H1 (cell line): ENCODE results near the gene CISTR. TPM values are rescaled to one million over a fixed set of nuclear protein-coding genes. Genes with fewer than 3 reads are reported as not detected.

Experiments
- CTCF ChIA-PET: fragments of 300-600 bp; sonication (Branson Sonifier 250); formaldehyde crosslinking; loops from one replicate; lab custom pipeline; 2021; ENCODE audit not compliant: partially characterized antibody; lab: Charles Lee
- POLR2A ChIA-PET: fragments of 300-600 bp; sonication (Branson Sonifier 250); formaldehyde crosslinking; loops from one replicate; lab custom pipeline; 2021; ENCODE audit warnings: inconsistent platforms; ENCODE audit not compliant: partially characterized antibody; lab: Charles Lee
- DNase-seq, 2 experiments: peaks; one replicate each; pipeline versions ENCODE4 v3.0.0 to v3.0.0-alpha.2; 2010 to 2022; ENCODE audit warnings: low spot score in 2 of 2, low read depth in 1 of 2, mixed read lengths in 1 of 2
- FAIRE-seq: peaks from 2 replicates; lab custom pipeline; 2011; peaks lifted over from hg19 to GRCh38; lab: Jason Lieb, UNC
- H2AFZ ChIP-seq: 2 replicates; pipeline ENCODE4 v1.8.1; 2012; ENCODE audit warnings: low read length, inconsistent platforms
- H2AK5ac ChIP-seq: 2 replicates; pipeline ENCODE4 v1.6.1; 2013; ENCODE audit warnings: low read depth, low read length
- H2BK120ac ChIP-seq: replicated peaks from 2 replicates; pipeline ENCODE3; 2013; ENCODE audit warnings: low read depth, low read length, inconsistent platforms
- H2BK12ac ChIP-seq: 2 replicates; pipeline ENCODE4 v1.6.1; 2013; ENCODE audit warnings: low read depth, low read length
- H2BK15ac ChIP-seq: 2 replicates; pipeline ENCODE4 v1.6.1; 2013; ENCODE audit warnings: low read length
- H2BK20ac ChIP-seq: 2 replicates; pipeline ENCODE4 v1.6.1; 2013; ENCODE audit warnings: low read length
- H2BK5ac ChIP-seq: 2 replicates; pipeline ENCODE4 v1.6.1; 2013; ENCODE audit warnings: low read depth, low read length
- H3K14ac ChIP-seq: 2 replicates; pipeline ENCODE4 v1.6.1; 2013; ENCODE audit warnings: inconsistent platforms; ENCODE audit not compliant: insufficient read length
- H3K18ac ChIP-seq: 2 replicates; pipeline ENCODE4 v1.6.1; 2013; ENCODE audit warnings: low read length; ENCODE audit errors: extremely low read depth
- H3K23ac ChIP-seq: 2 replicates; pipeline ENCODE4 v1.6.1; 2013; ENCODE audit warnings: inconsistent platforms; ENCODE audit not compliant: insufficient read length
- H3K23me2 ChIP-seq: 2 replicates; pipeline ENCODE4 v1.6.1; 2013; ENCODE audit warnings: low read depth, low read length
- H3K27ac ChIP-seq: 2 replicates; pipeline ENCODE4 v1.6.1; 2011; ENCODE audit warnings: low read depth, low read length, inconsistent platforms
- H3K27me3 ChIP-seq, 4 experiments: replicated peaks in 1 of 4; 1 replicate in 1 of 4; 2 replicates in 3 of 4; pipeline versions ENCODE4 v1.6.1 to v1.8.1; 2011 to 2013; ENCODE audit warnings: low read length in 3 of 4, mild to moderate bottlenecking in 3 of 4, inconsistent platforms in 2 of 4, mixed read lengths in 2 of 4, moderate library complexity in 1 of 4; ENCODE audit not compliant: control insufficient read depth in 3 of 4, insufficient read depth in 3 of 4; ENCODE audit errors: extremely low read depth in 1 of 4
- H3K36me3 ChIP-seq, 4 experiments: 2 replicates each; pipeline versions ENCODE4 v1.6.1 to v1.8.1; 2011 to 2013; ENCODE audit warnings: mild to moderate bottlenecking in 4 of 4, low read length in 3 of 4, moderate library complexity in 2 of 4, control low read depth in 1 of 4, inconsistent platforms in 1 of 4; ENCODE audit not compliant: insufficient read depth in 4 of 4, control insufficient read depth in 2 of 4
- H3K4ac ChIP-seq: replicated peaks from 2 replicates; pipeline ENCODE3; 2013; ENCODE audit warnings: low read length, low read depth, mixed read lengths, inconsistent platforms; ENCODE audit not compliant: insufficient read length
- H3K4me1 ChIP-seq, 4 experiments: replicated peaks in 1 of 4; 1 replicate in 1 of 4; 2 replicates in 3 of 4; pipeline versions ENCODE4 v1.6.1 to v1.8.1; 2011 to 2013; ENCODE audit warnings: low read length in 3 of 4, inconsistent platforms in 2 of 4, mixed read lengths in 1 of 4; ENCODE audit not compliant: insufficient read depth in 4 of 4, control insufficient read depth in 3 of 4
- H3K4me2 ChIP-seq, 2 experiments: 2 replicates each; pipeline versions ENCODE4 v1.6.1 to v1.8.1; 2011 to 2013; ENCODE audit warnings: low read depth in 2 of 2, low read length in 2 of 2, control low read depth in 1 of 2, inconsistent platforms in 1 of 2, mild to moderate bottlenecking in 1 of 2; ENCODE audit not compliant: insufficient read depth in 1 of 2
- H3K4me3 ChIP-seq, 4 experiments: fragments of 200-600, 300-600 bp in 1 of 4; sonication (generic), shearing (Covaris generic), sonication (Bioruptor Twin) in 1 of 4; 2 replicates each; pipeline versions ENCODE4 v1.5.1 to v1.8.1; 2011 to 2016; ENCODE audit warnings: low read length in 4 of 4, low read depth in 3 of 4, control low read depth in 2 of 4, inconsistent platforms in 2 of 4, mild to moderate bottlenecking in 2 of 4, mixed read lengths in 1 of 4, moderate library complexity in 1 of 4; ENCODE audit not compliant: insufficient read depth in 2 of 4; ENCODE audit errors: extremely low read depth in 1 of 4
- H3K56ac ChIP-seq: replicated peaks from 2 replicates; pipeline ENCODE3; 2013; ENCODE audit warnings: low read depth, mild to moderate bottlenecking, mixed read lengths, low read length, inconsistent platforms; ENCODE audit not compliant: insufficient read length
- H3K79me1 ChIP-seq: 2 replicates; pipeline ENCODE4 v1.6.1; 2013; ENCODE audit warnings: low read depth, low read length, control low read depth
- H3K79me2 ChIP-seq, 2 experiments: 2 replicates each; pipeline versions ENCODE4 v1.6.1 to v1.8.1; 2012 to 2013; ENCODE audit warnings: low read length in 2 of 2, mild to moderate bottlenecking in 2 of 2, inconsistent platforms in 1 of 2; ENCODE audit not compliant: insufficient read depth in 2 of 2, control insufficient read depth in 1 of 2
- H3K9ac ChIP-seq, 4 experiments: replicated peaks in 1 of 4; 1 replicate in 1 of 4; 2 replicates in 3 of 4; pipeline versions ENCODE4 v1.6.1 to v1.8.1; 2011 to 2013; ENCODE audit warnings: low read depth in 3 of 4, low read length in 3 of 4, control low read depth in 2 of 4, mild to moderate bottlenecking in 2 of 4, moderate library complexity in 2 of 4, inconsistent platforms in 1 of 4; ENCODE audit errors: extremely low read depth in 1 of 4
- H3K9me3 ChIP-seq, 2 experiments: 2 replicates each; pipeline versions ENCODE4 v1.6.1 to v1.8.1; 2012 to 2013; ENCODE audit warnings: mild to moderate bottlenecking in 2 of 2, moderate library complexity in 2 of 2, control low read depth in 1 of 2, inconsistent platforms in 1 of 2, low read depth in 1 of 2, low read length in 1 of 2, mixed read lengths in 1 of 2; ENCODE audit not compliant: insufficient read depth in 2 of 2
- H4K20me1 ChIP-seq, 2 experiments: replicated peaks in 1 of 2; 2 replicates each; pipeline versions ENCODE3 to v1.8.1; 2011 to 2013; ENCODE audit warnings: inconsistent platforms in 2 of 2, low read length in 2 of 2, mild to moderate bottlenecking in 1 of 2; ENCODE audit not compliant: insufficient read depth in 2 of 2, control insufficient read depth in 1 of 2
- H4K5ac ChIP-seq: 2 replicates; pipeline ENCODE4 v1.6.1; 2013; ENCODE audit warnings: low read length, low read depth, mixed read lengths, inconsistent platforms; ENCODE audit not compliant: insufficient read length
- H4K8ac ChIP-seq: 2 replicates; pipeline ENCODE4 v1.8.0; 2013; ENCODE audit warnings: mild to moderate bottlenecking, moderate library complexity, low read length, inconsistent platforms; ENCODE audit not compliant: insufficient read depth; ENCODE audit errors: extremely low read depth
- H4K91ac ChIP-seq: replicated peaks from 2 replicates; pipeline ENCODE3; 2013; ENCODE audit warnings: low read length, mixed read lengths, inconsistent platforms; ENCODE audit not compliant: insufficient read length
- BACH1 ChIP-seq: IDR thresholded peaks from 2 replicates; pipeline ENCODE4 v1.6.1; 2012; ENCODE audit warnings: low read length, improper control_type of control experiment
- CBX5 ChIP-seq: fragments of 300-800, 300-1000 bp; sonication (generic); IDR thresholded peaks from 2 replicates; pipeline ENCODE4 v1.7.1; 2016; ENCODE audit warnings: antibody characterized with exemption, low read length, low read depth
- CTBP2 ChIP-seq: IDR thresholded peaks from 2 replicates; pipeline ENCODE4 v1.7.0; 2011; ENCODE audit warnings: borderline replicate concordance, mild to moderate bottlenecking, moderate library complexity, mixed read lengths, low read length; ENCODE audit not compliant: insufficient read depth, insufficient read length
- EZH2 ChIP-seq: fragments of 200-600 bp; sonication (generic); IDR thresholded peaks from 2 replicates; pipeline ENCODE4 v1.7.1; 2012; ENCODE audit warnings: low read depth, mild to moderate bottlenecking, moderate library complexity, low read length, inconsistent platforms; ENCODE audit not compliant: severe bottlenecking
- GABPA ChIP-seq: IDR thresholded peaks from 2 replicates; pipeline ENCODE4 v1.6.1; 2011; ENCODE audit warnings: mild to moderate bottlenecking, low read length, moderate library complexity, borderline replicate concordance; ENCODE audit not compliant: insufficient read depth
- GTF2F1 ChIP-seq: IDR thresholded peaks from 2 replicates; pipeline ENCODE4 v1.6.1; 2012; ENCODE audit warnings: low read depth, low read length, improper control_type of control experiment, borderline replicate concordance
- NANOG ChIP-seq: IDR thresholded peaks from 2 replicates; pipeline ENCODE4 v1.6.1; 2011; ENCODE audit warnings: low read length, low read depth, mild to moderate bottlenecking, inconsistent platforms; ENCODE audit not compliant: insufficient read depth, poor library complexity, severe bottlenecking
- RAD21 ChIP-seq, 2 experiments: IDR thresholded peaks in 1 of 2; conservative IDR thresholded peaks in 1 of 2; 2 replicates each; pipeline ENCODE4 v1.6.1; 2011; ENCODE audit warnings: low read depth in 2 of 2, low read length in 2 of 2, improper control_type of control experiment in 1 of 2, inconsistent platforms in 1 of 2, mild to moderate bottlenecking in 1 of 2, moderate library complexity in 1 of 2
- SUZ12 ChIP-seq: fragments of 200-600 bp; sonication (generic); IDR thresholded peaks from 2 replicates; pipeline ENCODE4 v1.6.1; 2012; ENCODE audit warnings: mild to moderate bottlenecking, inconsistent platforms, low read length, moderate library complexity, mixed read lengths
- TAF1 ChIP-seq: IDR thresholded peaks from 2 replicates; pipeline ENCODE4 v1.6.1; 2011; ENCODE audit warnings: mild to moderate bottlenecking, low read depth, low read length
- YY1 ChIP-seq: IDR thresholded peaks from 2 replicates; pipeline ENCODE4 v1.6.1; 2011; ENCODE audit warnings: low read depth, mild to moderate bottlenecking, low read length
- WGBS, 2 experiments: shearing (Covaris generic) in 1 of 2; methylation state at CpG; one replicate each; pipeline versions ENCODE4 v1.1.6 to v1.1.7; 2013 to 2015; ENCODE audit warnings: low lambda C conversion rate in 2 of 2, mixed read lengths in 2 of 2, inconsistent platforms in 1 of 2, low coverage in 1 of 2, missing lambda C conversion rate in 1 of 2; ENCODE audit not compliant: insufficient replicate concordance in 2 of 2, insufficient coverage in 1 of 2, insufficient read length in 1 of 2; ENCODE audit errors: extremely low coverage in 1 of 2, missing lambda C conversion rate in 1 of 2; 5-methylcytosine and 5-hydroxymethylcytosine counted together
- polyA plus RNA-seq, 7 experiments: library from polyadenylated mRNA; depleted of rRNA in 3 of 7; stranded (reverse) in 5 of 7; unstranded in 2 of 7; fragments of >200 nt in 5 of 7; fragments of 200-250 nt in 2 of 7; gene quantifications; 1 replicate in 5 of 7; 2 replicates in 1 of 7; 4 replicates in 1 of 7; pipeline versions ENCODE4 v1.2.1 to v1.2.3, GENCODE V29; 2011 to 2013; ENCODE audit warnings: missing spikeins in 2 of 7, mixed read lengths in 2 of 7
- total RNA-seq: library from RNA; stranded (reverse); fragmentation: NEBNext Ultra II Directional; extraction: Animal tissue kit (Norgen Biotek cat#: 25700); gene quantifications from 2 replicates; pipeline ENCODE4 v1.2.1, GENCODE V29; 2021

CISTR gene
- total and polyA plus RNA-seq, 2 of the 8 experiments (the other 6 are each of a cell fraction or from before 2014, with no cell fraction given) = not detected

- Histone ChIP-seq H3K4me1 (peaks cover 3 to 17% (median 9%) of the 10 kb centered on the region in 4 experiments), H3K79me1 (no peaks in the 10 kb centered on the region), H3K23ac (no peak overlapping the region), H3K23me2 (peaks cover 11% of the 10 kb centered on the region), H4K20me1 (no peaks in the 10 kb centered on the region), H3K9ac (peak overlapping the region in 1 of 4 experiments; percentile 43; a peak in 1 of 7 replicates), H2AK5ac (0 out of 2 replicates have a peak overlapping the region, but pooled peaks have one; percentile 10), H3K27me3 (peaks cover 8 to 40% (median 35%) of the 10 kb centered on the region in 4 experiments), H3K27ac (no peak overlapping the region), H3K4ac (peak overlapping the region; percentile 16), H3K36me3 (no peaks in the 10 kb centered on the region), H3K18ac (peak overlapping the region; percentile 41), H2AFZ (peak overlapping the region; percentile 72; the same call in 1 of the 2 replicates), H2BK12ac (peak overlapping the region; percentile 52), H3K14ac (no peak overlapping the region), H2BK20ac (no peak overlapping the region), H2BK120ac (peak overlapping the region; percentile 3), H4K91ac (no peak overlapping the region), H2BK5ac (peak overlapping the region; percentile 27), H3K56ac (peak overlapping the region; percentile 36), H3K9me3 (no peaks in the 10 kb centered on the region), H3K4me3 (peak overlapping the region; percentile 23 to 57 (median 35); a peak in 7 of 8 replicates), H2BK15ac (peak overlapping the region; percentile 96; the same call in 1 of the 2 replicates), H3K79me2 (no peaks in the 10 kb centered on the region), H4K5ac (peak overlapping the region; percentile 1), H3K4me2 (peak overlapping the region; percentile 80 to 87), H4K8ac (no peak overlapping the region)
- CTCF ChIA-PET = interaction anchor here (1.0 to 7.1 kb wide), 5 partner anchors 12 to 478 kb away, joined by 3 to 194 read pairs (median 4); no protein-coding TSS in a partner anchor
- no peak for DNase-seq
- FAIRE-seq = no peak
- POLR2A ChIA-PET = interaction anchor here (1.1 to 1.7 kb wide), 6 partner anchors 19 to 91 kb away, joined by 3 to 5 read pairs (median 4); partner anchors contain the start of genes ATP5MC2 and CALCOCO1
- 27% methylated on average over 23 of the region's 24 CpGs; no CpG with 5 or more reads in 1 of the 2 experiments for WGBS, 2 experiments
- no peak for TF ChIP-seq TAF1
- peak; percentile 20 for TF ChIP-seq EZH2
- no peak for TF ChIP-seq YY1
- TF ChIP-seq NANOG = no peak
- no peak for TF ChIP-seq GTF2F1
- TF ChIP-seq BACH1 = no peak
- TF ChIP-seq SUZ12 = peak; percentile 49
- TF ChIP-seq GABPA = no peak
- no peak for TF ChIP-seq CBX5
- TF ChIP-seq RAD21 (IDR thresholded peaks at IDR 0.05 in 1 of 2, conservative IDR thresholded peaks at IDR 0.05 in 1 of 2; ENCODE audit: low read depth in 2 of 2, low read length in 2 of 2) = no peak
- no peak for TF ChIP-seq CTBP2
Observed at GRCh38 chr12:53696655-53697331, 55.0 kb downstream of the CISTR start.
